KG1 (cell line): ENCODE measurements around the gene P3H3.
"Not testable (repeated sequence)": the region's sequence is repeated elsewhere in the genome, so short reads cannot be mapped to it uniquely, and the experiment has no call there.

Experiments used
- DNase-seq: peaks from one replicate; lab custom pipeline; 2025; lab: John Stamatoyannopoulos, UW

P3H3 gene

GRCh38 chr12:6866920-6867412, 38.8 kb downstream of the P3H3 start:
- DNase-seq = peak; percentile 93

- DNase-seq = peak; percentile 10
Observed at GRCh38 chr12:6867413-6868210, 39.4 kb downstream of the P3H3 start, which contains the start of gene TPI1. TPI1 (plus strand) TSS chr12:6867531; CDS start chr12:6867567, 36 bp downstream.

- DNase-seq = no peak
Observed at GRCh38 chr12:6868211-6869048, 40.2 kb downstream of the P3H3 start.

GRCh38 chr12:6869049-6870021, 41.1 kb downstream of the P3H3 start:
- peak; percentile 45 for DNase-seq

GRCh38 chr12:6870304-6870703, 42.1 kb downstream of the P3H3 start:
- DNase-seq = not testable (repeated sequence)

GRCh38 chr12:6871052-6871957, 43.1 kb downstream of the P3H3 start:
- no peak for DNase-seq

GRCh38 chr12:6872073-6873048, 44.2 kb downstream of the P3H3 start:
- DNase-seq = peak; percentile 49

GRCh38 chr12:6873094-6874014, 45.1 kb downstream of the P3H3 start, which contains the start of gene SPSB2:
SPSB2 (minus strand) TSS chr12:6873303; CDS start chr12:6872901, 402 bp downstream.
- peak; percentile 93 for DNase-seq

GRCh38 chr12:6874015-6874368, 45.8 kb downstream of the P3H3 start:
- DNase-seq = not testable (repeated sequence)

GRCh38 chr12:6879824-6880223, 51.6 kb downstream of the P3H3 start:
- not testable (repeated sequence) for DNase-seq

- DNase-seq = no peak
Observed at GRCh38 chr12:6883252-6883651, 55.0 kb downstream of the P3H3 start.

- no peak for DNase-seq
Observed at GRCh38 chr12:6883683-6884082, 55.5 kb downstream of the P3H3 start.

GRCh38 chr12:6884539-6884938, 56.3 kb downstream of the P3H3 start:
- no peak for DNase-seq

- not testable (repeated sequence) for DNase-seq
Observed at GRCh38 chr12:6886206-6886999, 58.2 kb downstream of the P3H3 start.

- DNase-seq = no peak
Observed at GRCh38 chr12:6887460-6887859, 59.3 kb downstream of the P3H3 start.

- DNase-seq = no peak
Observed at GRCh38 chr12:6888360-6888759, 60.2 kb downstream of the P3H3 start.

- not testable (repeated sequence) for DNase-seq
Observed at GRCh38 chr12:6888794-6889193, 60.6 kb downstream of the P3H3 start.
